NCI-H187 (cell line): ENCODE results near the gene GPT2.
A peak's percentile ranks its signal among the peaks of the same experiment; 100 is the strongest.

ENCODE experiments used
- DNase-seq, 2 experiments: peaks; one replicate each; lab custom pipeline; 2025; lab: John Stamatoyannopoulos, UW

The GPT2 gene

DNA sequence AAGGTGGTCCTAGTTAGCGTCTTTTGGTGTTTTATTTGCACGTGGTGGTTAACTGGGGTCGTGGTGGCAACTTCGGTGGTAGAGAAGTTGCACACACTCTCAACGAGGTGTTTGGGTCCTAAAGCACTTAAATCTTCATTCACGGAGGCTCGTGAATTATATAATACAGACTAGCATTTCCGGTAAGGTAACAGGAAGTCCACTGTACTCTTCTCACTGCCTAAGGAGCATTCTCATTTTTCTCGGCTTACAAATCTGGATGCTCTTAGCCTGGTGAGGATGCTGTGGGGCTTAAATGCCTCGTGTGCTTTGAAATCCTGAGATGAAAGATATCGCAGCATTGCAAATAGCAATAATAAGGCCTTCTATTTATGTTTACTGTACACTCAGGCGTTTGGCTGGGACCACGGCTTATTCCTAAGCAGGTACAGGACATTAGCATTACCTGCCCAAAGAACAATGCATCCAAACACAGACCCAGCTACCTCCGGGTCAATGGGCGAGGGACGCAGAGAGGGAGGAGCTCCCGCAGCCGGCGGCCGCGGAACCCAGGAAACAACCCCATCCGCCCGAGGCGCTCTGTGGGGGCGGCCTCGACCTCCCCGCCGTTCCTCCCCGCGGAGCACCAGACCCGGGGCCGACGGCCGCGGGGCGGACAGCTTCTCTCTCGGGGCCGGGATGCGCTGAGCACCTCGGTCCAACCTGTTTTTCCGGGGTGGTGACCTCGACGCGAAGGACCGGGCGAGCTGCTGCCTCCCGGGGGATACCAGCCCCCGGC lies 88.5 kb downstream of the GPT2 start:
- no peak for DNase-seq

DNA sequence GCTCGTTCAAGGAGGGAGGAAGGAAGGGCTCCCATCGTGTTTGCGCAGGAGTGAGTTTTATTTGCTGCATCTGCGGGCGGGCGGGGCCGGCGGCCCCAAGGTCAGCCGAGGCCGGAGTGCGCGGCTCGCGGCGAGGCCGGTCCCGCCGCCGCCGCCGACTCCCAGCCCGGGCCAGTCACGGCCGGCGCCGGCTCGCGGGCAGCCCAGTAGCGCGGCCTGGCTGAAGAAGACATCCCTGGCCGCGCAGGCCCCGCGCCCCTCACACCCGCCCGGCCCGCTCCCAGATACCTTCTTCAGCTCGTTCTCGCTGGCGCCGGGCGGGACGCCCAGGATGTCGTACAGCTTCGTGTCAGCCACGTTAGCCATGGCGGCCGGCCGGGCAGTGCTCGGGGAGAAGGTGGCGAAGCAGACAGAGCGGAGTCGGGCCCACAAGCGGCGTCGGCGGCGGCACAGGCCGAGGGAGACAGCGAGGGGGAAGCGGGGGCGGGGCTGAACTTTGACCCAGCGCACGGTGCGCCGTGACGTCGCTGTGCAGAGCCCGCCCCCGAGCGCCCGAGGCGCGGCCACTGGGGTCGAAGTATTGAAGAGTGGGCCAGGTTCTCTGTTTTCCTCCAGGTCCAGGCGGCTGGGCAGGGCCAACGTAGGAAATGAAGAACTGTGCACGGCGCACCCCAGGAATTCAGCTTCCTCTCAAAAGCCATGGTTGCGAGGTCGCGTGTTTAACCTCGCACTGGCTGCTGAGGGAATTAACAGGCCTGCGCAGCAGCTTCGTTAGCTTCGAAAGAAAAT lies 89.2 kb downstream of the GPT2 start, which contains the start of gene DNAJA2:
TSS of gene DNAJA2 (minus strand) at position 468 of the 789 bp plus-strand sequence. CDS start at position 366, 102 bp downstream.
- peak; percentile 50 to 62 for DNase-seq

DNA sequence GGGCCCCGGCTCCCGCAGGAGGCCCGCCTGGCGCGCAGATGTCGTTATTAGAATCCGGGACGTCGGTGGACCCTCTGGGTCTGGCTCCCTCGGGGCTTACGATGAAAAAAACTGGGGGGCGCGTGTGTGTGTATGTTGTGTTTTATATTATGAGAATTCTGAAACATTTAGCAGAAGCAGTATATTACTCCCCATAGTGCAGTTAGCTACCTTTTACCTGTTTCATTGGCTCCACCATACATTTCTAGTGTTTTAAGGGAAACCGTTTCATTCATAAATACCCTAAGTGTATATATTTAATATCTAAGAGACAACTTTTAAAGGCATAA lies 89.8 kb downstream of the GPT2 start:
- DNase-seq = no peak

DNA sequence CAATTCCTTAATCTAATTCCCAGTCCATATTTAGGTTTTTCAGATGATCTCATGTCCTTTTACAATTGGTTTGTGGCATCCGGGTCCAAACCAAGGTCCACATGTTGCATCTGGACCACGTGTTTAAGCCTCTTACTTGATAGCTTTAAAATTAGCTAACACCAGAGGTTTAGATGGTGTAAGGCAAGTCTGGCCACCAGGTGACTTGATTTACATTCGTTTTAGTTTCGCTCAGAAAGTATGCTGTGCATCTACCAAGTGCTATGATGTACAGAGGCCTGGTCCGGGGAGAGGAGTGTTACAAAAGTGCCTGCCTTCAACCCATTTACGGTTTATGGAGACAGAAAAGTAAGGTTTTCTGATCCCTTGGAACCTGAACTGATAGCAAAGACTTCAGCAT lies 90.2 kb downstream of the GPT2 start:
- no peak for DNase-seq

DNA sequence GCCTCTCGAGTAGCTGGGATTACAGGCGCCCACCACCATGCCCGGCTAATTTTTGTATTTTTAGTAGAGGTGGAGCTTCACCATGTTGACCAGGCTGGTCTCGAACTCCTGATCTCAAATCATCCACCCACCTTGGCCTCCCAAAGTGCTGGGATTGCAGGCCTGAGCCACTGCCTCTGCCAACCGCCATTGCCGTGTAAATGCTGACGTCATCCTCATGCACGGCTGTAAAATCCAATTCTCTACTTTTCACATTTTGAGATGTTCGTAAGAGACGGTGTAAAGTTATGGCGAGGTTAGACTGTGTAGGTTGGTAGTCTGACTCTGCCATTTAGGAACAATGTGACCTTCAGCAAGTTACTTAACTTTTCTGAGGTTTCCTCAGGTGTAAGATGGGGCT lies 91.0 kb downstream of the GPT2 start:
- no peak for DNase-seq

- no peak for DNase-seq
Observed at GRCh38 chr16:46975908-46976470, 91.8 kb downstream of the GPT2 start.

DNA sequence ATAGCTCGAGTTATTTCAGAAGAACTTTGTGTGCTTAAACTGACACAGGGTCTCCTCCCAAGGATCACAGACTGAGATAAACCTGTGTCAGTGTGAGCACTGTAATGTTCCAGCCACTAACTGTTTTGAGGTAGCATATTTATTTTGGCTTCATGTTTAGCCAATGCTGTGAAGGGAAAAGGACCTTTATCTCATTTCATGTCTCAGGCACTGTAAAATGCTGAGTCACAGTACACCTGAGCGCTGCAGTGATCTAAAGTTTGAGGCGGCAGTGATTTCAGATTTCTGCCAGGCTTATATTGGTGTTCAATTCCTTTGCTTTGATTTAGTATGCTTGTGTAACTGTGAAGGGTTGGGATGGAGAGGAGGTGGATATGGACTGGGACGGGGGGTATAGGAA lies 92.4 kb downstream of the GPT2 start:
- no peak for DNase-seq
